Subcutaneous adipose tissue (tissue), 4 donors: ENCODE results near the gene COL6A1. TPM values are rescaled to one million over a fixed set of nuclear protein-coding genes. Genes with fewer than 3 reads are reported as not detected.

Experiments used
- CTCF ChIP-seq: fragments of 450-650 bp; IDR thresholded peaks from one replicate; pipeline ENCODE4 v1.5.1; 2016; ENCODE audit warnings: low read depth, mild to moderate bottlenecking, control low read depth, antibody characterized with exemption, moderate library complexity
- total RNA-seq, 4 donors: library from RNA; depleted of rRNA; stranded (reverse); fragments of >200 nt; gene quantifications; one replicate each; pipeline ENCODE4 v1.1.0, GENCODE V29; 2016

The COL6A1 gene
- total RNA-seq, 4 donors from 2014 or later = 199 to 567 (median 554) TPM

GRCh38 chr21:45988366-45989347 is 7.1 kb downstream of the COL6A1 start:
- TF ChIP-seq CTCF = no peak

GRCh38 chr21:45989355-45990048 is 7.9 kb downstream of the COL6A1 start:
- no peak for TF ChIP-seq CTCF

GRCh38 chr21:45990049-45990711 is 8.6 kb downstream of the COL6A1 start:
- no peak for TF ChIP-seq CTCF

- no peak for TF ChIP-seq CTCF
Measured at GRCh38 chr21:45990741-45991605, 9.4 kb downstream of the COL6A1 start.

GRCh38 chr21:45991606-45992300 is 10.2 kb downstream of the COL6A1 start:
- no peak for TF ChIP-seq CTCF

- TF ChIP-seq CTCF = no peak
Measured at GRCh38 chr21:45992301-45993209, 11.0 kb downstream of the COL6A1 start.
